Measurements from ENCODE around the gene IL33. TPM values are rescaled to one million over a fixed set of nuclear protein-coding genes. Genes with fewer than 3 reads are reported as not detected.
A peak's percentile ranks its signal among the peaks of the same experiment; 100 is the strongest.

Gene IL33
- total and polyA plus RNA-seq, 2 experiments from 2014 or later = 2.1 TPM; not detected in 1

- WGBS (ENCODE audit: low lambda C conversion rate, missing lambda C conversion rate) = 100% methylated on average over 2 of the region's 2 CpGs
- Histone ChIP-seq H3K4me2 (no peak overlapping the region), H3K27ac (no peak overlapping the region), H3K79me2 (no peaks in the 10 kb centered on the region), H3K4me1 (ENCODE audit: insufficient read depth) (no peaks in the 10 kb centered on the region), H3K36me3 (replicated peaks; ENCODE audit: insufficient read depth, low read depth) (no peaks in the 10 kb centered on the region), H3K4me3 (no peak overlapping the region), H3K9me3 (ENCODE audit: low read depth) (no peaks in the 10 kb centered on the region), H3K27me3 (no peaks in the 10 kb centered on the region), H2AFZ (no peak overlapping the region), H4K20me1 (ENCODE audit: insufficient read depth, poor library complexity, severe bottlenecking) (no peaks in the 10 kb centered on the region), H3K9me2 (replicated peaks; ENCODE audit: insufficient read depth) (no peaks in the 10 kb centered on the region)
- no peak for DNase-seq (ENCODE audit: low spot score)
- no peak for TF ChIP-seq EZH2phosphoT487 (IDR thresholded peaks at IDR 0.05; ENCODE audit: low read depth, severe bottlenecking, unreplicated experiment)
- no peak for TF ChIP-seq EZH2 (IDR thresholded peaks at IDR 0.05; ENCODE audit: borderline replicate concordance)
- no peak for TF ChIP-seq CTCF (IDR thresholded peaks at IDR 0.05; ENCODE audit: poor library complexity)
Measured at GRCh38 chr9:6183227-6183551, 32.4 kb upstream of the IL33 start.

GRCh38 chr9:6183627-6184026 lies 32.0 kb upstream of the IL33 start:
- WGBS (ENCODE audit: low lambda C conversion rate, missing lambda C conversion rate) = 83% methylated on average over 1 of the region's 1 CpG
- no peak for DNase-seq (ENCODE audit: low spot score)
- Histone ChIP-seq H4K20me1 (ENCODE audit: insufficient read depth, poor library complexity, severe bottlenecking) (no peaks in the 10 kb centered on the region), H3K4me1 (ENCODE audit: insufficient read depth) (no peaks in the 10 kb centered on the region), H3K9me3 (ENCODE audit: low read depth) (no peaks in the 10 kb centered on the region), H3K9me2 (replicated peaks; ENCODE audit: insufficient read depth) (no peaks in the 10 kb centered on the region), H3K4me2 (no peak overlapping the region), H3K79me2 (no peaks in the 10 kb centered on the region), H3K27me3 (no peaks in the 10 kb centered on the region), H3K4me3 (no peak overlapping the region), H3K36me3 (replicated peaks; ENCODE audit: insufficient read depth, low read depth) (no peaks in the 10 kb centered on the region), H3K27ac (no peak overlapping the region), H2AFZ (no peak overlapping the region)
- TF ChIP-seq EZH2 (IDR thresholded peaks at IDR 0.05; ENCODE audit: borderline replicate concordance) = no peak
- no peak for TF ChIP-seq CTCF (IDR thresholded peaks at IDR 0.05; ENCODE audit: poor library complexity)
- no peak for TF ChIP-seq EZH2phosphoT487 (IDR thresholded peaks at IDR 0.05; ENCODE audit: low read depth, severe bottlenecking, unreplicated experiment)

GRCh38 chr9:6184749-6185645 lies 30.6 kb upstream of the IL33 start:
- Histone ChIP-seq H3K9me2 (replicated peaks; ENCODE audit: insufficient read depth) (no peaks in the 10 kb centered on the region), H4K20me1 (ENCODE audit: insufficient read depth, poor library complexity, severe bottlenecking) (no peaks in the 10 kb centered on the region), H3K36me3 (replicated peaks; ENCODE audit: insufficient read depth, low read depth) (no peaks in the 10 kb centered on the region), H3K27me3 (no peaks in the 10 kb centered on the region), H3K4me3 (no peak overlapping the region), H3K4me1 (ENCODE audit: insufficient read depth) (no peaks in the 10 kb centered on the region), H3K9me3 (ENCODE audit: low read depth) (no peaks in the 10 kb centered on the region), H2AFZ (no peak overlapping the region), H3K4me2 (no peak overlapping the region), H3K27ac (no peak overlapping the region), H3K79me2 (no peaks in the 10 kb centered on the region)
- TF ChIP-seq EZH2phosphoT487 (IDR thresholded peaks at IDR 0.05; ENCODE audit: low read depth, severe bottlenecking, unreplicated experiment) (no peak), EZH2 (IDR thresholded peaks at IDR 0.05; ENCODE audit: borderline replicate concordance) (no peak), CTCF (IDR thresholded peaks at IDR 0.05; ENCODE audit: poor library complexity) (no peak)
- whole genome bisulfite sequencing (ENCODE audit: low lambda C conversion rate, missing lambda C conversion rate) = 79% methylated on average over 5 of the region's 5 CpGs
- peak; percentile 19 for DNase-seq (ENCODE audit: low spot score)
